Ovary (tissue), 3 donors: ENCODE results near the gene CCDC88A.

ENCODE experiments used
- EP300 ChIP-seq: sonication (generic); formaldehyde crosslinking; IDR thresholded peaks from one replicate; pipeline ENCODE4 v1.6.1; 2017; ENCODE audit warnings: antibody characterized with exemption
- POLR2A ChIP-seq: fragments of 450-650 bp; IDR thresholded peaks from one replicate; pipeline ENCODE4 v1.6.1; 2017; ENCODE audit warnings: antibody characterized with exemption, mild to moderate bottlenecking, moderate library complexity
- TF ChIP-seq, protein P1 (sequence below), 3 donors: fragments of 450-650 bp in 2 of 3; fragments of 200-600 bp in 1 of 3; IDR thresholded peaks; one replicate each; pipeline versions ENCODE4 v1.5.1 to v1.8.0; 2016 to 2022; ENCODE audit warnings: antibody characterized with exemption in 3 of 3, mild to moderate bottlenecking in 1 of 3
- donor health status: DM: no; HTN: no; CAD: no.

GRCh38 chr2:55459714-55460274 is 40.1 kb upstream of the CCDC88A start:
- TF ChIP-seq, protein P1, sequence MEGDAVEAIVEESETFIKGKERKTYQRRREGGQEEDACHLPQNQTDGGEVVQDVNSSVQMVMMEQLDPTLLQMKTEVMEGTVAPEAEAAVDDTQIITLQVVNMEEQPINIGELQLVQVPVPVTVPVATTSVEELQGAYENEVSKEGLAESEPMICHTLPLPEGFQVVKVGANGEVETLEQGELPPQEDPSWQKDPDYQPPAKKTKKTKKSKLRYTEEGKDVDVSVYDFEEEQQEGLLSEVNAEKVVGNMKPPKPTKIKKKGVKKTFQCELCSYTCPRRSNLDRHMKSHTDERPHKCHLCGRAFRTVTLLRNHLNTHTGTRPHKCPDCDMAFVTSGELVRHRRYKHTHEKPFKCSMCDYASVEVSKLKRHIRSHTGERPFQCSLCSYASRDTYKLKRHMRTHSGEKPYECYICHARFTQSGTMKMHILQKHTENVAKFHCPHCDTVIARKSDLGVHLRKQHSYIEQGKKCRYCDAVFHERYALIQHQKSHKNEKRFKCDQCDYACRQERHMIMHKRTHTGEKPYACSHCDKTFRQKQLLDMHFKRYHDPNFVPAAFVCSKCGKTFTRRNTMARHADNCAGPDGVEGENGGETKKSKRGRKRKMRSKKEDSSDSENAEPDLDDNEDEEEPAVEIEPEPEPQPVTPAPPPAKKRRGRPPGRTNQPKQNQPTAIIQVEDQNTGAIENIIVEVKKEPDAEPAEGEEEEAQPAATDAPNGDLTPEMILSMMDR (IDR thresholded peaks at IDR 0.05) = no peak
- TF ChIP-seq EP300 (no peak), POLR2A (no peak)
